HEK293 (cell line): ENCODE data around the gene CECR2.

Experiments
- CTCF ChIA-PET: fragments of 350-600 bp; formaldehyde crosslinking; extraction: SDS; loops from one replicate; lab custom pipeline; 2021; ENCODE audit warnings: antibody characterized with exemption; lab: Yijun Ruan, JAX
- POLR2A ChIA-PET: fragments of 300-600 bp; formaldehyde crosslinking; extraction: SDS; loops from one replicate; lab custom pipeline; 2020; ENCODE audit warnings: antibody characterized with exemption, inconsistent platforms; lab: Yijun Ruan, JAX
- H3K27ac ChIP-seq: fragments of 200-500 bp; sonication (Bioruptor generic); 2 replicates; pipeline ENCODE4 v1.5.1; 2014; ENCODE audit warnings: low read depth, low read length, control low read depth, inconsistent platforms; ENCODE audit errors: extremely low read depth
- H3K36me3 ChIP-seq, 2 experiments: fragments of 200-500 bp in 1 of 2; sonication (Bioruptor generic) in 1 of 2; 1 replicate in 1 of 2; 2 replicates in 1 of 2; pipeline ENCODE4 v1.5.1; 2014 to 2017; ENCODE audit warnings: inconsistent platforms in 2 of 2, low read length in 2 of 2; ENCODE audit not compliant: control insufficient read depth in 2 of 2, insufficient read depth in 1 of 2
- H3K4me1 ChIP-seq: fragments of 200-500 bp; sonication (Bioruptor generic); 2 replicates; pipeline ENCODE4 v1.5.1; 2014; ENCODE audit warnings: mild to moderate bottlenecking, low read length, inconsistent platforms; ENCODE audit not compliant: control insufficient read depth, insufficient read depth
- H3K4me3 ChIP-seq: 2 replicates; pipeline ENCODE4 v1.5.1; 2011; ENCODE audit warnings: low read depth, mild to moderate bottlenecking, control low read depth, low read length, moderate library complexity
- H3K9me3 ChIP-seq: fragments of 200-500 bp; sonication (Bioruptor generic); 2 replicates; pipeline ENCODE4 v1.5.1; 2014; ENCODE audit warnings: low read depth, low read length, inconsistent platforms; ENCODE audit not compliant: control insufficient read depth, insufficient read depth
- EGR2 ChIP-seq: fragments of 450-650 bp; formaldehyde crosslinking; IDR thresholded peaks from 2 replicates; pipeline ENCODE4 v1.5.1; 2016; ENCODE audit warnings: low read depth, missing biosample characterization, missing genetic modification characterization
- ELK4 ChIP-seq: IDR thresholded peaks from 2 replicates; pipeline ENCODE4 v1.6.1; 2011; ENCODE audit warnings: mild to moderate bottlenecking, low read depth, low read length, borderline replicate concordance
- GFI1B ChIP-seq: fragments of 450-650 bp; formaldehyde crosslinking; IDR thresholded peaks from 2 replicates; pipeline ENCODE4 v1.5.1; 2016; ENCODE audit warnings: missing biosample characterization, missing genetic modification characterization
- KLF8 ChIP-seq: fragments of 450-650 bp; formaldehyde crosslinking; IDR thresholded peaks from 2 replicates; pipeline ENCODE4 v1.5.1; 2016; ENCODE audit warnings: missing biosample characterization, missing genetic modification characterization
- MZF1 ChIP-seq: fragments of 450-650 bp; formaldehyde crosslinking; IDR thresholded peaks from 2 replicates; pipeline ENCODE4 v1.5.1; 2017; ENCODE audit warnings: missing biosample characterization, missing genetic modification characterization, borderline replicate concordance
- PRDM10 ChIP-seq: fragments of 450-650 bp; formaldehyde crosslinking; IDR thresholded peaks from 2 replicates; pipeline ENCODE4 v1.5.1; 2016; ENCODE audit warnings: missing biosample characterization, missing genetic modification characterization
- ZBTB44 ChIP-seq: fragments of 450-650 bp; IDR thresholded peaks from 2 replicates; pipeline ENCODE4 v1.5.1; 2018; ENCODE audit warnings: missing biosample characterization, mild to moderate bottlenecking, missing genetic modification characterization
- ZFP69B ChIP-seq: fragments of 450-650 bp; formaldehyde crosslinking; IDR thresholded peaks from 2 replicates; pipeline ENCODE4 v1.5.1; 2016; ENCODE audit warnings: missing biosample characterization, missing genetic modification characterization
- ZNF221 ChIP-seq: fragments of 450-650 bp; formaldehyde crosslinking; IDR thresholded peaks from 2 replicates; pipeline ENCODE4 v1.5.1; 2017; ENCODE audit warnings: missing biosample characterization, missing genetic modification characterization, borderline replicate concordance
- ZNF473 ChIP-seq: fragments of 450-650 bp; formaldehyde crosslinking; IDR thresholded peaks from 2 replicates; pipeline ENCODE4 v1.5.1; 2017; ENCODE audit warnings: missing biosample characterization, missing genetic modification characterization
- ZNF488 ChIP-seq: fragments of 450-650 bp; formaldehyde crosslinking; IDR thresholded peaks from 2 replicates; pipeline ENCODE4 v1.5.1; 2016; ENCODE audit warnings: missing biosample characterization, missing genetic modification characterization
- ZNF555 ChIP-seq: fragments of 450-650 bp; formaldehyde crosslinking; conservative IDR thresholded peaks from 2 replicates; pipeline ENCODE4 v1.5.1; 2017; ENCODE audit warnings: missing biosample characterization, mild to moderate bottlenecking, missing genetic modification characterization, inconsistent platforms
- ZSCAN4 ChIP-seq: fragments of 450-650 bp; formaldehyde crosslinking; IDR thresholded peaks from 2 replicates; pipeline ENCODE4 v1.5.1; 2017; ENCODE audit warnings: missing biosample characterization, missing genetic modification characterization

Gene CECR2

GRCh38 chr22:17483688-17484372 lies 114.6 kb downstream of the CECR2 start:
- CTCF ChIA-PET = interaction anchor here (0.6 to 1.1 kb wide), 6 partner anchors 9 to 312 kb away, joined by 3 read pairs; no protein-coding TSS in a partner anchor
- Histone ChIP-seq H3K4me3 (no peak overlapping the region), H3K36me3 (peaks cover 0 to 6% of the 10 kb centered on the region in 2 experiments; a peak in 2 of 3 replicates), H3K27ac (no peak overlapping the region), H3K9me3 (no peaks in the 10 kb centered on the region), H3K4me1 (0 out of 2 replicates have a peak, but pooled peaks cover 3% of the 10 kb centered on the region)
- TF ChIP-seq ZNF473 (tag by site-specific recombination) = no peak
- TF ChIP-seq ZNF555 (tag by site-specific recombination) = no peak
- no peak for TF ChIP-seq ZNF488 (tag by site-specific recombination)
- no peak for TF ChIP-seq KLF8 (tag by site-specific recombination)
- no peak for TF ChIP-seq ZBTB44 (tag by site-specific recombination)
- TF ChIP-seq GFI1B (tag by site-specific recombination) = no peak
- peak; percentile 36; the same call in 1 of the 2 replicates for TF ChIP-seq PRDM10
- TF ChIP-seq ZNF221 (tag by site-specific recombination) = no peak
- POLR2A ChIA-PET = interaction anchor here (0.8 kb wide), 1 partner anchor 114 kb away, joined by 3 read pairs; the partner anchor contains the start of gene CECR2

GRCh38 chr22:17484608-17485007 lies 115.3 kb downstream of the CECR2 start:
- no peak overlapping the region for H3K4me3 ChIP-seq
- no peaks in the 10 kb centered on the region for H3K9me3 ChIP-seq
- ChIA-PET POLR2A (no interaction called here), CTCF (interaction anchor here (0.8 kb wide), 1 partner anchor 17 kb away, joined by 3 read pairs; no protein-coding TSS in a partner anchor)
- no peak overlapping the region for H3K27ac ChIP-seq
- H3K36me3 ChIP-seq = peaks cover 4 to 6% of the 10 kb centered on the region in 2 experiments; a peak in 2 of 3 replicates
- no peaks in the 10 kb centered on the region for H3K4me1 ChIP-seq
- TF ChIP-seq EGR2 (tag by site-specific recombination) (no peak), ZFP69B (tag by site-specific recombination) (no peak), ZSCAN4 (tag by site-specific recombination) (no peak), ELK4 (no peak), MZF1 (tag by site-specific recombination) (no peak)
- TF ChIP-seq, all 188 proteins: peak for 0
